ENCODE measurements around the gene NECAB2. TPM values are rescaled to one million over a fixed set of nuclear protein-coding genes. Genes with fewer than 3 reads are reported as not detected.

Gene NECAB2
- total RNA-seq, 1 donor from 2014 or later = 4.6 TPM

DNA sequence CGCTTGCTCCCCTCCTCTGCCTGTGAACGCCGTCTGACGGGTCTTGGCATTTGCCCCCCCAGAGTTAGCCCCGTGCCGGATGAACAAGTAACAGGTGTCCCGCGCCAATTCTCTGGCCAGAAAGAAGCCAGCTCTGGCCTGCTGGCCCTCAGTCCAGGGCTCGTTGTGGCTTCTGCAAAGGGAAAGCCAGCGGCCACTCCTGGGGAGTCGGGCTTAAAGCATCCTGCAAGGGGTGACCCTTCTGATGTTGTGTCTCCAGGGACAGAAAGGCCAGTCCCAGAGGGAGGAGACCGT lies 33.4 kb upstream of the NECAB2 start:
- TF ChIP-seq, protein P1, sequence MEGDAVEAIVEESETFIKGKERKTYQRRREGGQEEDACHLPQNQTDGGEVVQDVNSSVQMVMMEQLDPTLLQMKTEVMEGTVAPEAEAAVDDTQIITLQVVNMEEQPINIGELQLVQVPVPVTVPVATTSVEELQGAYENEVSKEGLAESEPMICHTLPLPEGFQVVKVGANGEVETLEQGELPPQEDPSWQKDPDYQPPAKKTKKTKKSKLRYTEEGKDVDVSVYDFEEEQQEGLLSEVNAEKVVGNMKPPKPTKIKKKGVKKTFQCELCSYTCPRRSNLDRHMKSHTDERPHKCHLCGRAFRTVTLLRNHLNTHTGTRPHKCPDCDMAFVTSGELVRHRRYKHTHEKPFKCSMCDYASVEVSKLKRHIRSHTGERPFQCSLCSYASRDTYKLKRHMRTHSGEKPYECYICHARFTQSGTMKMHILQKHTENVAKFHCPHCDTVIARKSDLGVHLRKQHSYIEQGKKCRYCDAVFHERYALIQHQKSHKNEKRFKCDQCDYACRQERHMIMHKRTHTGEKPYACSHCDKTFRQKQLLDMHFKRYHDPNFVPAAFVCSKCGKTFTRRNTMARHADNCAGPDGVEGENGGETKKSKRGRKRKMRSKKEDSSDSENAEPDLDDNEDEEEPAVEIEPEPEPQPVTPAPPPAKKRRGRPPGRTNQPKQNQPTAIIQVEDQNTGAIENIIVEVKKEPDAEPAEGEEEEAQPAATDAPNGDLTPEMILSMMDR (IDR thresholded peaks at IDR 0.05; ENCODE audit: unreplicated experiment) = no peak
- H3K4me3 Mint-ChIP-seq (ENCODE audit: low read depth) = no peak overlapping the region
- H3K36me3 Mint-ChIP-seq (ENCODE audit: insufficient read depth) = peaks cover 10% of the 10 kb centered on the region
- H3K4me1 Mint-ChIP-seq (ENCODE audit: low read depth) = no peaks in the 10 kb centered on the region
- H3K9me3 Mint-ChIP-seq (ENCODE audit: low read depth) = no peaks in the 10 kb centered on the region
- no peak for DNase-seq (ENCODE audit: low spot score, unreplicated experiment)
- H3K27ac Mint-ChIP-seq = no peak overlapping the region
- H3K27me3 Mint-ChIP-seq = peaks cover 6% of the 10 kb centered on the region

DNA sequence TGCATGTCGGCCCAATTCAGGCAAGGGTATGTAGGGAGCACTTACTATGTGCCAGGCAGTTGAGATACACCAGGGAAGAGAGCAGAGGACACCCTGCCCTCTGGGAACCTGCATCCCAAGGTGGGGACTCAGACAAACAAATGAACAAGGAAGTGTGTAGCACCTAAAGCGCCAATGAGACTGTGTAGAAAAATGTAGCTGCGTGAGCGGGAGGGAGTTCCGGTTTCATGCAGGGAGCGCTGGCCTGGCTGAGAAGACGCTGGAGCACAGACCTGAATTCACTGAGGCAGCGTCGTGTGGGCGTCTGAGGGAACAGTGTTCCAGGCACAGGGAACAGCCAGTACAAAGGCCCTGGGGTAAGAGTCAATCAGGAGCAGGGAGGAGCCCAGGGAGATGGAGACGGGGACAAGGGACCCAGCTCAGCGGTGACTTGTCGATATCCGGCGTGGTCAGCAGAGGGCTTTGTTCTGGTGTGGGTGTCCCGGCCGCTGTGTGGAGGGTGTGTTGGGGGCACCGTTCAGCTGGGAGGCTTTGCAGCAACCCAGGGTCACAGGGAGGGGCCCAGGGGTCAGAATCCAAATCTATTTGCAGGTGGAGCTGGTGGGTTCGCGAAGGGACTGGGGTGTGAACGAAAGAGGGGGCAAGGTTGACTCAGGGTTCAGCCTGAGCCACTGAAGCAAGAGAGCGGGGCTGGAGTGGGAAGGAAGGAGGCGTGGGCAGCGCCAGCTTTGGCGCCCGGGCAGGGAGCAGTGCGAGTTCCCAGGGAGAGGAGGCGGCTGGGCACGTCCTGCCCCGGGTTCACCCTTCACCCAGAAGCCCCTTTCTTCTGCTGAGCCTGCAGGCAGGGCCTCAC lies 32.8 kb upstream of the NECAB2 start:
- Mint-ChIP-seq H3K27ac (no peak overlapping the region), H3K27me3 (peaks cover 6% of the 10 kb centered on the region), H3K36me3 (ENCODE audit: insufficient read depth) (peaks cover 10% of the 10 kb centered on the region), H3K4me1 (ENCODE audit: low read depth) (no peaks in the 10 kb centered on the region), H3K9me3 (ENCODE audit: low read depth) (no peaks in the 10 kb centered on the region), H3K4me3 (ENCODE audit: low read depth) (no peak overlapping the region)
- TF ChIP-seq, protein P1 (IDR thresholded peaks at IDR 0.05; ENCODE audit: unreplicated experiment) = no peak
- no peak for DNase-seq (ENCODE audit: low spot score, unreplicated experiment)

DNA sequence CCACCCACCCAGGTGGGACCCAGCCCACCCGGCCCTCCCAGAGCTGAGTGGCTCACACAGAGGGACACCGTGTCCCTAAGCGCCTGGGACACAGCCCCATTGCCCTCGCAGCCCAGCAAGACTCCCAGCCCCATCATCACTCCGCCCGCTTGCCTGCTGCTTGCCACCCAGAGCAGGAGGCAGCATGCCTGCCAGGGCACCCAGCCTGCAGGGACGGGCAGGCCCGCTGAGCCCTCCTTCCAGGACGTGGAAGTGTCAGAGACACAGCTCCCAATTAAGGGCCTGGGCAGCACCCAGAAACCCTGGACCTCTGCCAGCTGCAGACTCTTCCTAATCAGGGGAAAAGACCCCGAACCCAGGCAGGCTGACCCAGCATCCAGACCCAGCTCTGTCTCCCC lies 32.2 kb upstream of the NECAB2 start:
- Mint-ChIP-seq H3K4me3 (ENCODE audit: low read depth) (no peak overlapping the region), H3K27me3 (peaks cover 11% of the 10 kb centered on the region), H3K4me1 (ENCODE audit: low read depth) (peaks cover 5% of the 10 kb centered on the region), H3K36me3 (ENCODE audit: insufficient read depth) (peaks cover 10% of the 10 kb centered on the region), H3K27ac (no peak overlapping the region), H3K9me3 (ENCODE audit: low read depth) (no peaks in the 10 kb centered on the region)
- TF ChIP-seq, protein P1 (IDR thresholded peaks at IDR 0.05; ENCODE audit: unreplicated experiment) = no peak
- no peak for DNase-seq (ENCODE audit: low spot score, unreplicated experiment)

DNA sequence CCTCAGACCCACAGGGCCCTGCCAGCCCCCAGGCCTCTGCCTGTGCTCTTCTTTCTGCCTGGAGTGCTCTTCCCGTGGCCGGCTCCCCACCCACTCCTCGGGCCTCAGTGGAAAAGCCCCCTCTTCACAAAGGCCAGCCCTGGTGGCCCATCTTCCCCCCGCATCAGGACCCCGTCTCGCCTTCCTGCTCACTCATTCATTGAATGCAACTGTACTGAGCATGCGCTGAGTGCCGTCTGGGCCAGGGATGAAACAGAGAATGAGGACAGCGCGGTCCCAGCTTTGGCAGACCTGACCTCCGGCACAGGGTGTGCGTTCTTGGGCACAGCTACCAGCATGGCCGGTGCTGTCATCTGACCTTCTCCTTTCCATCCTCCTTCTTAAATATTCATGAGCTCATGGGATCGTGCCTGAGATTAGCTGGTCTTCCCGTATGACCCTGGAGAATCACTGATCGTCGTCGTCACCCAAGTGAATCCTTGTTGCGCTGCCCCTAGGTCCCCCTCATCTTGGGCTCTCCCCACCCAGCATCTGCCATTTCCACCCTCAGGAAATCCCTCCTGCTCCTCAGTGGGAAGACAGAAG lies 31.4 kb upstream of the NECAB2 start:
- no peak for DNase-seq (ENCODE audit: low spot score, unreplicated experiment)
- Mint-ChIP-seq H3K36me3 (ENCODE audit: insufficient read depth) (peaks cover 12% of the 10 kb centered on the region), H3K4me3 (ENCODE audit: low read depth) (no peak overlapping the region), H3K9me3 (ENCODE audit: low read depth) (no peaks in the 10 kb centered on the region), H3K27ac (no peak overlapping the region), H3K4me1 (ENCODE audit: low read depth) (peaks cover 7% of the 10 kb centered on the region), H3K27me3 (peaks cover 13% of the 10 kb centered on the region)
- TF ChIP-seq, protein P1 (IDR thresholded peaks at IDR 0.05; ENCODE audit: unreplicated experiment) = no peak

DNA sequence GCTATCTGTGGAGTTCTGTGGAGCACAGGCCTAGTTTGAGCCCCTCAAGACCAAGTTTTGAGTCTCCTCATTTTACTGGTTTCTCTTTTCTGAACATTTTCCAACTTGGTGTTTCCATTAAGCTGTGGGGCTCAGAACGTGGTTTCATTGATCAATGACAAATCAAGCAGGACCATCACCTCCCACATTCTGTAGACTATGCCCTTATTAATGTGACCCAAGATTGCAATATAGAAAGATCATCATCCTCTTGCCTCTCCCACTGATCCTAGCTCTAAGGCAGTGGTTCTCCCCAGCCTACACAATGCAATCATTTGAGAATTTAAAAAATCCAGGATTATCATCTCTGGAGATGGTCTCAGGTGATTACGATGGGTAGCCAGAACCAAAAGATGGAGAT lies 30.8 kb upstream of the NECAB2 start:
- no peak for DNase-seq (ENCODE audit: low spot score, unreplicated experiment)
- H3K36me3 Mint-ChIP-seq (ENCODE audit: insufficient read depth) = peaks cover 12% of the 10 kb centered on the region
- TF ChIP-seq, protein P1 (IDR thresholded peaks at IDR 0.05; ENCODE audit: unreplicated experiment) = no peak
- peaks cover 13% of the 10 kb centered on the region for H3K27me3 Mint-ChIP-seq
- H3K9me3 Mint-ChIP-seq (ENCODE audit: low read depth) = no peaks in the 10 kb centered on the region
- no peak overlapping the region for H3K27ac Mint-ChIP-seq
- peaks cover 7% of the 10 kb centered on the region for H3K4me1 Mint-ChIP-seq (ENCODE audit: low read depth)
- no peak overlapping the region for H3K4me3 Mint-ChIP-seq (ENCODE audit: low read depth)

Data from progenitor cell of endocrine pancreas (in vitro differentiated cells).